Fibroblast of the aortic adventitia (primary cell): ENCODE data around the gene HOMER2. TPM values are rescaled to one million over a fixed set of nuclear protein-coding genes. Genes with fewer than 3 reads are reported as not detected.
"Not testable (repeated sequence)": the region's sequence is repeated elsewhere in the genome, so short reads cannot be mapped to it uniquely, and the experiment has no call there.

Experiments
- DNase-seq: peaks from one replicate; pipeline ENCODE4 v3.0.0-alpha.2; 2010; ENCODE audit warnings: low read depth
- H3K4me3 ChIP-seq: 2 replicates; pipeline ENCODE4 v1.5.1; 2011; ENCODE audit warnings: low read depth, mild to moderate bottlenecking, control low read depth, low read length, moderate library complexity
- total RNA-seq: library from RNA; depleted of rRNA; stranded (reverse); fragments of >200 nt; gene quantifications from 2 replicates; pipeline ENCODE4 v1.2.3, GENCODE V29; 2012; ENCODE audit warnings: low replicate concordance
- TF ChIP-seq, protein P1 (sequence below): IDR thresholded peaks from 2 replicates; pipeline ENCODE4 v1.5.1; 2011; ENCODE audit warnings: mild to moderate bottlenecking, low read length, control low read depth, inconsistent platforms; ENCODE audit not compliant: insufficient read depth

Gene HOMER2
- total RNA-seq, 1 donor: 5.4 TPM

DNA sequence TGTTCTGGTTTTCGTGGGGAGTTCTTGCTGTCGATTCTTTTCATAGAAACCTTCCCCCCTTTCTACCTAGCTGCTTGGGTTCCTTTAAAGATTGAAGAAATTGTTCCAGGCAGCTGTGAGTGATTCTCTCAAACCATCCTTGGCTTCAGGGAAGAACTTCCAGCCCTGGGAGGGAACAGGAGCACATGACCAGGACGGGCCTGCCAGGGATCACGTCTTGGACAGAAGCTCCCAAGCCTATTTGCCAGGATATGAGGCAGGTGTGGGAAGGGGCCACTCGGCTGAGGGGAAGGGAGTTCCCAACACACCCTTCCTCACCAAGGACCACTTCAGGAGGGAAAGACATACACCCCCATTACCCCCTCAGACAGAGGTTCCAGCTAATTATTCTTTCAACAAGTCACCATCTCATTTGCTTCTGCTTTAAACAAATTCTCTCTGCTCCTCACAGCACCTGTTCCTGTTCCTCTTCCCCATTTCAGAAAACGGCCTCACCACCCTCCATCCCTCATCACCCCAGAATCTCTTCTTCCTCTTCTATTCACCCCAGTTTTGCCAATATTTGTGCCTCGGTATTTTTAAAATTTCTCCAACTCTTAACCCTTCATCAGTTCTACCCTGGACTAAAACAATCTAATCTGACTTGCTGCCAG, 80.6 kb downstream of the HOMER2 start:
- TF ChIP-seq, protein P1, sequence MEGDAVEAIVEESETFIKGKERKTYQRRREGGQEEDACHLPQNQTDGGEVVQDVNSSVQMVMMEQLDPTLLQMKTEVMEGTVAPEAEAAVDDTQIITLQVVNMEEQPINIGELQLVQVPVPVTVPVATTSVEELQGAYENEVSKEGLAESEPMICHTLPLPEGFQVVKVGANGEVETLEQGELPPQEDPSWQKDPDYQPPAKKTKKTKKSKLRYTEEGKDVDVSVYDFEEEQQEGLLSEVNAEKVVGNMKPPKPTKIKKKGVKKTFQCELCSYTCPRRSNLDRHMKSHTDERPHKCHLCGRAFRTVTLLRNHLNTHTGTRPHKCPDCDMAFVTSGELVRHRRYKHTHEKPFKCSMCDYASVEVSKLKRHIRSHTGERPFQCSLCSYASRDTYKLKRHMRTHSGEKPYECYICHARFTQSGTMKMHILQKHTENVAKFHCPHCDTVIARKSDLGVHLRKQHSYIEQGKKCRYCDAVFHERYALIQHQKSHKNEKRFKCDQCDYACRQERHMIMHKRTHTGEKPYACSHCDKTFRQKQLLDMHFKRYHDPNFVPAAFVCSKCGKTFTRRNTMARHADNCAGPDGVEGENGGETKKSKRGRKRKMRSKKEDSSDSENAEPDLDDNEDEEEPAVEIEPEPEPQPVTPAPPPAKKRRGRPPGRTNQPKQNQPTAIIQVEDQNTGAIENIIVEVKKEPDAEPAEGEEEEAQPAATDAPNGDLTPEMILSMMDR: no peak
- no peak for DNase-seq
- no peak overlapping the region for H3K4me3 ChIP-seq

DNA sequence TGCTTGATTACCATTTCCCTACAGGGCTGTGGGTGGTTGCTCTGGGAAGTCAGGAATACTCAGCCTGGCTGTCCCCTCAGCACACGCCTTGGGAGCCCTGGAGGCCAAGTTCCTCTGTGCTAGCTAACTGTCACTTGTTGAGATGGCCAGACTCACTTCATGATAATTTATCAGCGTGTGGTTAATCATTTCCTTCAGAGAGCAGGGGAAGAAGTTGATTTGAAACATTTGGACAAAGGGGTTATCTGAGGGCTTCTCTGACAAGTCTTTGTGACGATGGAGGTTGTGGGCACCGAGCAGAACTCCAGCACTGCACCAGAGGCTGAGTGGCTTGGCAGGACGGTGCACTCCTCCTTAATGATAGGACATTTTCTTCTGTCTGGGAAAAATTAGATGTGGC, 81.2 kb downstream of the HOMER2 start:
- TF ChIP-seq, protein P1: no peak
- no peak overlapping the region for H3K4me3 ChIP-seq
- DNase-seq: no peak

DNA sequence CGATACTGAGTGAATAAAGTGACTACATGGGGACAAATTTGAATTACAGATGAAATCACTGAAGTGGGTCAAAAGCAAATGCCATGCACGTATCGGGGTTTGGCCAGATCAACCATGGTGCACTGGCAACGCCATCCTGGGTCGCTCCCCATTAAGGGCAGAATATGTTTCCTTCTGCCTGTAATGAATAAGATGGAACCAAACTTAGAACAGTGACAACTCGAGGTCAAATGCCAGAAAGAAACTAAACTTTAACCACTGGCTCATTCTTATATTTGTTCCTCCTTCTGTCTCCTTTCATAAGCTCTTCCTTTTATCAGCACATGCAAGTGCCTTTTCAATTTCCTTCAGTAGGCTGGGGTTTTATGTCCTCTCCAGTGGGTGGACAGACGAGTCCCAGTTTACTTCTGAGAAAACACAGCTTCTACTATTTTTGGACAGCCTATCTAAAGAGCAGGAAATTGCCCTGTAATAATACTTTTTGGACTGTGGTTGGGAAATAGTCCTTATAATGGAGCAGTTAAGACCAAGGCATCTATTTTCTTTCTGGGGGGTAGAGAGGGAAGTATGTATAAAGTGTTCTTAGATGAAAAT, 81.7 kb downstream of the HOMER2 start:
- TF ChIP-seq, protein P1: no peak
- DNase-seq: peak; percentile 27
- no peak overlapping the region for H3K4me3 ChIP-seq

DNA sequence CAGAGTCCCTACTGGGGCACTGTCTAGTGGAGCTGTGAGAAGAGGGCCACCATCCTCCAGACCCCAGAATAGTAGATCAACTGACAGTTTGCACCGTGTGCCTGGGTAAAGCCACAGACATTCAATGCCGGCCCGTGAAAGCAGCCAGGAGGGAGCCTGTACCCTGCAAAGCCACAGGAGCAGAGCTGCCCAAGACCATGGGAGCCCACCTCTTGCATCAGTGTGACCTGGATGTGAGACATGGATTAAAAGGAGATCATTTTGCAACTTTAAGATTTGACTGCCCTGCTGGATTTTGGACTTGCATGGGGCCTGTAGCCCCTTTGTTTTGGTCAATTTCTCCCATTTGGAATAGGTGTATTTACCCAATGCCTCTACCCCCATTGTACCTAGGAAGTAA, 86.5 kb downstream of the HOMER2 start:
- not testable (repeated sequence) for H3K4me3 ChIP-seq, DNase-seq

DNA sequence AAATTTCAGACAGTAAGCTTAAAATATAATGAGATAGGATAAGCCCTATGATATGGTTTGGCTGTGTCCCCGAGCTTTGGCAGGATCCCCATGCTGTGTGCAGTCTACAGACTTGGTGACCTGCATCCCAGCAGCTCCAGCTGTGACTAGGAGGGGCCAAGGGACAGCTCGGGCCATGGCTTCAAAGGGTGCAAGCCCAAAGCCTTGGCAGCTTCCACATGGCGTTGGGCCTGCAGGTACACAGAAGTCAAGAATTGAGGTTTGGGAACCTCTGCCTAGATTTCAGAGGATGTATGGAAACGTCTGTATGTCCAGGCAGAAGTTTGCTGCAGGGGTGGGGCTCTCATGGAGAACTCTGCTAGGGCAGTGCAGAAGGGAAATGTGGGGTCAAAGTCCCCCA, 86.9 kb downstream of the HOMER2 start:
- H3K4me3 ChIP-seq, DNase-seq: not testable (repeated sequence)

DNA sequence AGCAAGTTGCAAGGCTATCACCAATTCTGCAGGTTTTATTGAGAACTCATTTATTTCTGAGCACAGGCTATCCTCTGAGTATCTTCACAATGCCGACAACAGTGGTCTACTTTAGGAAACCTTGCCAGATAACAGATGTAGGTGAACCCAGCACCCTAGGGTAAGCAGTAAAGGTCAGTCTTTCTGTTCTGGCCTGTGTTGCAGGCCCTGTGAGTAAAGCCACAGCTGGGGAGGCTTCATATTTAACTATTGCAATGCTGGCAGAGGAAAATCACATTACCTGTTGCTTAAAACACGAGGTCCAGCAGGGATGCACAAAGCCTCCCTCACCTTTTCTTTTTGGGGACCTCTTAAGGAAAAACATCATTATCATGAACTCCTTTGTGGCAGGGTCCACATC, 87.6 kb downstream of the HOMER2 start:
- no peak overlapping the region for H3K4me3 ChIP-seq
- TF ChIP-seq, protein P1: no peak
- DNase-seq: no peak

DNA sequence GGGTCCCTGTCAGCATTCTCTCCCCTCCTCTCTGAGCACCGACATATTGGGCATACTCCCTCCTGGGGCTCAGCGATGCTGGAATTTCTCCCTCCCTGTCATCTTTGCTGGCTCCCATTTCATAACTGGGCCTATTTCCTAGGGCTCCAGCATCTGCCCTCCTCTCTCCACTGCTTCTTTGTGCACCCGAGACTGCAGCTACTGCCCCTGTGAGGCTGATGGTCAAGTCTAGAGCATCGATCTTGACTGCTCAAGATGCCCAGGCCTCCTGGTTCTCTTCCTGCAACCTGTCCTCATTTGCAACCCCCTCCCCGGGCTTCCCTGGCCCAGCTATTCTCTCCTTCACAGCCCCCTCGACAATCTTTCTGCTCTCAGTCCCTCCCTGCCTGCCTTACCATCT, 89.6 kb downstream of the HOMER2 start:
- H3K4me3 ChIP-seq: no peak overlapping the region
- TF ChIP-seq, protein P1: no peak
- no peak for DNase-seq

DNA sequence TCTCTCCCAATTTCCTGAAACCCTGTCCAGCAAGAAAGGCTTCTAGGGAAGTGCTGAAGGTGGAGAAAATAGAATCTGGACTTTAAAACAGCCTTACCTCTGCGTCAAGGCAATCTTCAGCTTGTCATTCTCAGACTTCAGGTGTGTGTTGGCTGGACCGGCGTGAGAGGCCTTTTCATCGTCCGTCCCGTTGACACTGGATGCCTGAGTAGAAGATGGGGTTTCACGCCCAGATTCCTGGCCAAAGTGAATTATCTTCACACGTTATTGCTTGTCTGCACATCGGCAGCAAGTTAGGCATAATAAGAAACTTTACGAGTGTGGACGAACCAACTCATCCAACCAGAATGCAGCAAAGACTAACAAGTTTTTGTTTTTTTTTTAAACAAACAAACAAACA, 93.6 kb downstream of the HOMER2 start:
- no peak overlapping the region for H3K4me3 ChIP-seq
- TF ChIP-seq, protein P1: no peak
- no peak for DNase-seq
